H9 (cell line): ENCODE results near the gene MYDGF. TPM values are rescaled to one million over a fixed set of nuclear protein-coding genes. Genes with fewer than 3 reads are reported as not detected.

Experiments used
- DNase-seq: peaks from one replicate; pipeline ENCODE4 v3.0.0-alpha.2; 2017
- H2AFZ ChIP-seq: one replicate; pipeline ENCODE4 v1.6.1; 2013; ENCODE audit warnings: mild to moderate bottlenecking, low read length, control low read depth, moderate library complexity
- H2AK5ac ChIP-seq: 2 replicates; pipeline ENCODE4 v1.6.1; 2013; ENCODE audit warnings: low read length, control low read depth, mixed read lengths; ENCODE audit not compliant: insufficient read length
- H2BK120ac ChIP-seq: one replicate; pipeline ENCODE4 v1.6.1; 2013; ENCODE audit warnings: low read depth, mild to moderate bottlenecking, low read length, control low read depth, inconsistent platforms; ENCODE audit not compliant: poor library complexity, severe bottlenecking
- H2BK12ac ChIP-seq: 2 replicates; pipeline ENCODE4 v1.6.1; 2013; ENCODE audit warnings: low read length, control low read depth, mixed read lengths, low read depth; ENCODE audit not compliant: insufficient read length
- H2BK15ac ChIP-seq: 2 replicates; pipeline ENCODE4 v1.6.1; 2013; ENCODE audit warnings: low read depth, low read length, control low read depth
- H2BK20ac ChIP-seq: one replicate; pipeline ENCODE4 v1.6.1; 2013; ENCODE audit warnings: low read depth, mild to moderate bottlenecking, low read length, control low read depth, inconsistent platforms; ENCODE audit not compliant: poor library complexity, severe bottlenecking
- H2BK5ac ChIP-seq: 2 replicates; pipeline ENCODE4 v1.6.1; 2013; ENCODE audit warnings: low read length, control low read depth, mixed read lengths; ENCODE audit not compliant: insufficient read length
- H3K14ac ChIP-seq: 2 replicates; pipeline ENCODE4 v1.6.1; 2013; ENCODE audit warnings: low read length, control low read depth; ENCODE audit not compliant: insufficient read depth
- H3K18ac ChIP-seq: 2 replicates; pipeline ENCODE4 v1.6.1; 2013; ENCODE audit warnings: low read depth, mild to moderate bottlenecking, mixed read lengths, low read length, control low read depth; ENCODE audit not compliant: insufficient read length
- H3K23ac ChIP-seq: 2 replicates; pipeline ENCODE4 v1.6.1; 2013; ENCODE audit warnings: low read length, control low read depth, mixed read lengths, low read depth; ENCODE audit not compliant: insufficient read length
- H3K23me2 ChIP-seq: 2 replicates; pipeline ENCODE4 v1.6.1; 2013; ENCODE audit warnings: low read depth, mild to moderate bottlenecking, mixed read lengths, low read length, control low read depth; ENCODE audit not compliant: insufficient read length, poor library complexity, severe bottlenecking
- H3K27ac ChIP-seq: 2 replicates; pipeline ENCODE4 v1.5.1; 2013; ENCODE audit warnings: low read length, control low read depth, mixed read lengths, low read depth; ENCODE audit not compliant: insufficient read length
- H3K27me3 ChIP-seq: 2 replicates; pipeline ENCODE4 v1.6.1; 2013; ENCODE audit warnings: low read length, control low read depth, inconsistent platforms; ENCODE audit not compliant: insufficient read depth
- H3K4ac ChIP-seq: 2 replicates; pipeline ENCODE4 v1.6.1; 2013; ENCODE audit warnings: low read depth, mild to moderate bottlenecking, control low read depth, inconsistent platforms, low read length, moderate library complexity
- H3K4me1 ChIP-seq: 2 replicates; pipeline ENCODE4 v1.6.1; 2013; ENCODE audit warnings: low read length, control low read depth, inconsistent platforms; ENCODE audit not compliant: insufficient read depth
- H3K4me2 ChIP-seq: 2 replicates; pipeline ENCODE4 v1.6.1; 2013; ENCODE audit warnings: low read length, control low read depth, mixed read lengths; ENCODE audit not compliant: insufficient read length, insufficient read depth
- H3K56ac ChIP-seq: 2 replicates; pipeline ENCODE4 v1.6.1; 2013; ENCODE audit warnings: low read depth, mild to moderate bottlenecking, mixed read lengths, low read length, control low read depth; ENCODE audit not compliant: insufficient read length
- H3K79me1 ChIP-seq: 2 replicates; pipeline ENCODE4 v1.6.1; 2013; ENCODE audit warnings: low read depth, mild to moderate bottlenecking, moderate library complexity, low read length, control low read depth, inconsistent platforms; ENCODE audit not compliant: insufficient read depth, poor library complexity, severe bottlenecking
- H3K79me2 ChIP-seq: 2 replicates; pipeline ENCODE4 v1.6.1; 2013; ENCODE audit warnings: low read length, control low read depth, inconsistent platforms; ENCODE audit not compliant: insufficient read depth
- H3K9ac ChIP-seq: 2 replicates; pipeline ENCODE4 v1.6.1; 2013; ENCODE audit warnings: low read length, control low read depth, mixed read lengths; ENCODE audit not compliant: insufficient read length; ENCODE audit errors: extremely low read depth
- H3K9me3 ChIP-seq: one replicate; pipeline ENCODE4 v1.6.1; 2013; ENCODE audit warnings: low read depth, low read length, inconsistent platforms; ENCODE audit not compliant: control insufficient read depth
- H3T11ph ChIP-seq: one replicate; pipeline ENCODE4 v1.6.1; 2013; ENCODE audit warnings: mild to moderate bottlenecking, low read length, control low read depth, inconsistent platforms
- H4K20me1 ChIP-seq: one replicate; pipeline ENCODE4 v1.6.1; 2013; ENCODE audit not compliant: control insufficient read depth, insufficient read length, insufficient read depth
- H4K5ac ChIP-seq: 2 replicates; pipeline ENCODE4 v1.6.1; 2013; ENCODE audit warnings: low read depth, mild to moderate bottlenecking, mixed read lengths, low read length, control low read depth; ENCODE audit not compliant: insufficient read length
- H4K8ac ChIP-seq: replicated peaks from 2 replicates; pipeline ENCODE4 v1.6.1; 2013; ENCODE audit warnings: low read length, control low read depth, mixed read lengths, low read depth; ENCODE audit not compliant: insufficient read length
- H4K91ac ChIP-seq: 2 replicates; pipeline ENCODE4 v1.6.1; 2013; ENCODE audit warnings: low read depth, mild to moderate bottlenecking, moderate library complexity, mixed read lengths, low read length, control low read depth; ENCODE audit not compliant: insufficient read length
- H3K27ac Mint-ChIP-seq, 3 experiments: 2 replicates in 2 of 3; 3 replicates in 1 of 3; pipeline ENCODE4 v1.8.0; 2020 to 2021; ENCODE audit warnings: mixed read lengths in 3 of 3, mild to moderate bottlenecking in 1 of 3, moderate library complexity in 1 of 3
- H3K27me3 Mint-ChIP-seq: 2 replicates; pipeline ENCODE4 v1.8.0; 2021; ENCODE audit warnings: low read depth, mild to moderate bottlenecking, moderate library complexity, mixed read lengths
- H3K36me3 Mint-ChIP-seq, 3 experiments: 2 replicates in 2 of 3; 3 replicates in 1 of 3; pipeline ENCODE4 v1.8.0; 2020 to 2021; ENCODE audit warnings: low read depth in 3 of 3, mixed read lengths in 3 of 3; ENCODE audit not compliant: insufficient read depth in 1 of 3
- H3K4me1 Mint-ChIP-seq, 2 experiments: 2 replicates each; pipeline ENCODE4 v1.8.0; 2020; ENCODE audit warnings: mixed read lengths in 2 of 2
- H3K4me3 Mint-ChIP-seq, 2 experiments: 2 replicates in 1 of 2; 3 replicates in 1 of 2; pipeline ENCODE4 v1.8.0; 2020 to 2021; ENCODE audit warnings: mild to moderate bottlenecking in 2 of 2, mixed read lengths in 2 of 2, moderate library complexity in 1 of 2
- H3K9me3 Mint-ChIP-seq, 2 experiments: 2 replicates in 1 of 2; 3 replicates in 1 of 2; pipeline ENCODE4 v1.8.0; 2020; ENCODE audit warnings: mild to moderate bottlenecking in 2 of 2, mixed read lengths in 2 of 2, moderate library complexity in 1 of 2
- WGBS: extraction: QIAGEN DNeasy Blood & Tissue Kit; methylation state at CpG from one replicate; pipeline ENCODE4 v1.1.7; 2013; ENCODE audit warnings: missing lambda C conversion rate, low lambda C conversion rate, mixed read lengths; ENCODE audit not compliant: insufficient read length; ENCODE audit errors: extremely low coverage; 5-methylcytosine and 5-hydroxymethylcytosine counted together
- total RNA-seq: library from RNA; stranded (reverse); gene quantifications from 2 replicates; pipeline ENCODE4 v1.2.1, GENCODE V29; 2021
- TF ChIP-seq, protein P1 (sequence below): fragments of 200-600 bp; sonication (generic); conservative IDR thresholded peaks from 3 replicates; pipeline ENCODE4 v1.8.0; 2021; ENCODE audit warnings: antibody characterized with exemption, mild to moderate bottlenecking

The MYDGF gene
- total RNA-seq, 1 experiment from 2014 or later, result 43.4 TPM

GRCh38 chr19:4640247-4641000 lies 29.7 kb downstream of the MYDGF start:
- no peaks in the 10 kb centered on the region for H3K79me1 ChIP-seq
- no CpG with 5 or more reads among the region's 17 CpGs for WGBS
- Mint-ChIP-seq H3K4me1 (peaks cover 6 to 17% of the 10 kb centered on the region in 2 experiments), H3K36me3 (no peaks in the 10 kb centered on the region), H3K4me3 (peak overlapping the region; percentile 78 to 94), H3K9me3 (no peaks in the 10 kb centered on the region), H3K27me3 (peaks cover 17% of the 10 kb centered on the region), H3K27ac (0 out of 7 replicates have a peak overlapping the region, but pooled peaks of 1 of the 3 experiments have one; percentile 29)
- H2BK5ac ChIP-seq, result no peak overlapping the region
- no peak overlapping the region for H4K5ac ChIP-seq
- H3T11ph ChIP-seq, result no peak overlapping the region
- no peaks in the 10 kb centered on the region for H3K4me1 ChIP-seq
- H3K9ac ChIP-seq, result no peak overlapping the region
- H3K79me2 ChIP-seq, result no peaks in the 10 kb centered on the region
- H3K23ac ChIP-seq, result no peak overlapping the region
- no peak overlapping the region for H2BK120ac ChIP-seq
- no peak overlapping the region for H2BK12ac ChIP-seq
- no peak overlapping the region for H3K18ac ChIP-seq
- H3K27ac ChIP-seq, result no peak overlapping the region
- H3K9me3 ChIP-seq, result no peaks in the 10 kb centered on the region
- no peak overlapping the region for H3K14ac ChIP-seq
- H3K4ac ChIP-seq, result no peak overlapping the region
- H3K4me2 ChIP-seq, result peak overlapping the region; percentile 84
- H3K56ac ChIP-seq, result no peak overlapping the region
- no peak overlapping the region for H4K91ac ChIP-seq
- no peak overlapping the region for H2AK5ac ChIP-seq
- H3K23me2 ChIP-seq, result peaks cover 13% of the 10 kb centered on the region
- H3K27me3 ChIP-seq, result no peaks in the 10 kb centered on the region
- H2BK20ac ChIP-seq, result no peak overlapping the region
- no peak overlapping the region for H2BK15ac ChIP-seq
- TF ChIP-seq, protein P1, sequence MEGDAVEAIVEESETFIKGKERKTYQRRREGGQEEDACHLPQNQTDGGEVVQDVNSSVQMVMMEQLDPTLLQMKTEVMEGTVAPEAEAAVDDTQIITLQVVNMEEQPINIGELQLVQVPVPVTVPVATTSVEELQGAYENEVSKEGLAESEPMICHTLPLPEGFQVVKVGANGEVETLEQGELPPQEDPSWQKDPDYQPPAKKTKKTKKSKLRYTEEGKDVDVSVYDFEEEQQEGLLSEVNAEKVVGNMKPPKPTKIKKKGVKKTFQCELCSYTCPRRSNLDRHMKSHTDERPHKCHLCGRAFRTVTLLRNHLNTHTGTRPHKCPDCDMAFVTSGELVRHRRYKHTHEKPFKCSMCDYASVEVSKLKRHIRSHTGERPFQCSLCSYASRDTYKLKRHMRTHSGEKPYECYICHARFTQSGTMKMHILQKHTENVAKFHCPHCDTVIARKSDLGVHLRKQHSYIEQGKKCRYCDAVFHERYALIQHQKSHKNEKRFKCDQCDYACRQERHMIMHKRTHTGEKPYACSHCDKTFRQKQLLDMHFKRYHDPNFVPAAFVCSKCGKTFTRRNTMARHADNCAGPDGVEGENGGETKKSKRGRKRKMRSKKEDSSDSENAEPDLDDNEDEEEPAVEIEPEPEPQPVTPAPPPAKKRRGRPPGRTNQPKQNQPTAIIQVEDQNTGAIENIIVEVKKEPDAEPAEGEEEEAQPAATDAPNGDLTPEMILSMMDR, result no peak
- H4K20me1 ChIP-seq, result no peaks in the 10 kb centered on the region
- H4K8ac ChIP-seq, result no peak overlapping the region
- no peak overlapping the region for H2AFZ ChIP-seq
- no peak for DNase-seq
